ENCODE data around the gene SENP7.
"Not testable (repeated sequence)": the region's sequence is repeated elsewhere in the genome, so short reads cannot be mapped to it uniquely, and the experiment has no call there.

Gene SENP7

DNA sequence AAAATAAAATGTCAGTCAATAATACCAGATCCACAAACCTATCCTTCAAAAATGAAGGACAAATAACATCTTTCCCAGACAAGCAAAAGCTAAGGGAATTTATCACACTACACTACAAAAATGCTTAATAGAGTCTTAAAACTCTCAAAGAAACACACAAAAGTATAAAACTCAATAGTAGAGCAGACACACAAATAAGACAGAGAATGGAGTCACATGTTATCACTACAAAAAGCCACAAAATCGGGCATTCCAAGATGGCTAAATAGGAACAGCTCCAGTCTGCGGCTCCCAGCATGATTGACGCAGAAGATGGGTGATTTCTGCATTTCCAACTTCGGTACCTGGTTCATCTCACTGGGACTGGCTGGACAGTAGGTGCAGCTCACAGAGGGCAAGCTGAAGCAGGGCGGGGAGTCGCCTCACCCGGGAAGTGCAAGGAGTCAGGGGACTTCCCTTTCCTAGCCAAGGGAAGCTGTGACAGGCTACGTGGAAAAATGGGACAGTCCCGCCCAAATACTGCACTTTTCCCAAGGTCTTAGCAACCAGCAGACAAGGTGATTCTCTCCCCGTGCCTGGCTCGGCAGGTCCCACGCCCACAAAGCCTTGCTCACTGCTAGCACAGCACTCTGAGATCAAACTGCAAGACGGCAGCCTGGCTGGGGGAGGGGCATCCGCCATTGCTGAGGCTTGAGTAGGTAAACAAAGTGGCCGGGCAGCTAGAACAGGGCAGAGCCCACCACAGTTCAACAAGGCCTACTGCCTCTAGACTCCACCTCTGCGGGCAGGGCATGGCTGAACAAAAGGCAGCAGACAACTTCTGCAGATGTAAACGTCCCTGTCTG is 46.3 kb downstream of the SENP7 start:
- no peak for DNase-seq (ENCODE audit: extremely low read depth, low read depth)
- no peak overlapping the region for H3K4me3 ChIP-seq (replicated peaks; ENCODE audit: low read depth, low read length)
- TF ChIP-seq, protein P1, sequence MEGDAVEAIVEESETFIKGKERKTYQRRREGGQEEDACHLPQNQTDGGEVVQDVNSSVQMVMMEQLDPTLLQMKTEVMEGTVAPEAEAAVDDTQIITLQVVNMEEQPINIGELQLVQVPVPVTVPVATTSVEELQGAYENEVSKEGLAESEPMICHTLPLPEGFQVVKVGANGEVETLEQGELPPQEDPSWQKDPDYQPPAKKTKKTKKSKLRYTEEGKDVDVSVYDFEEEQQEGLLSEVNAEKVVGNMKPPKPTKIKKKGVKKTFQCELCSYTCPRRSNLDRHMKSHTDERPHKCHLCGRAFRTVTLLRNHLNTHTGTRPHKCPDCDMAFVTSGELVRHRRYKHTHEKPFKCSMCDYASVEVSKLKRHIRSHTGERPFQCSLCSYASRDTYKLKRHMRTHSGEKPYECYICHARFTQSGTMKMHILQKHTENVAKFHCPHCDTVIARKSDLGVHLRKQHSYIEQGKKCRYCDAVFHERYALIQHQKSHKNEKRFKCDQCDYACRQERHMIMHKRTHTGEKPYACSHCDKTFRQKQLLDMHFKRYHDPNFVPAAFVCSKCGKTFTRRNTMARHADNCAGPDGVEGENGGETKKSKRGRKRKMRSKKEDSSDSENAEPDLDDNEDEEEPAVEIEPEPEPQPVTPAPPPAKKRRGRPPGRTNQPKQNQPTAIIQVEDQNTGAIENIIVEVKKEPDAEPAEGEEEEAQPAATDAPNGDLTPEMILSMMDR (IDR thresholded peaks at IDR 0.05; ENCODE audit: low read depth, low read length, missing control alignments) = no peak

DNA sequence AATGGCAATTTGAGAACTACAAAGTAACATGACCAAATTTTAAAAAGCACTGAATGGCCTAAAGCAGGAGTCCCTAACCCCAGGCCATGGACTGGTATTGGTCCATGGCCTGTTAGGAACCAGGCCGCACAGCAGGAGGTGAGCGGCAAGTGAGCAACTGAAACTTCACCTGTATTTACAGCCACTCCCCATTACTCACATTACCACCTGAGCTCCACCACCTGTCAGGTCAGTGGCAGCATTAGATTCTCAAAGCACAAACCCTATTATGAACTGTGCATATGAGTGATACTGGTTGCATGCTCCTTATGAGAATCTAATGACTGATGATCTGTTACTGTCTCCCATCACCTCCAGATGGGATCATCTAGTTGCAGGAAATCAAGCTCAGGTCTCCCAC is 48.8 kb downstream of the SENP7 start:
- no peak overlapping the region for H3K4me3 ChIP-seq (replicated peaks; ENCODE audit: low read depth, low read length)
- TF ChIP-seq, protein P1 (IDR thresholded peaks at IDR 0.05; ENCODE audit: low read depth, low read length, missing control alignments) = no peak
- DNase-seq (ENCODE audit: extremely low read depth, low read depth) = no peak

DNA sequence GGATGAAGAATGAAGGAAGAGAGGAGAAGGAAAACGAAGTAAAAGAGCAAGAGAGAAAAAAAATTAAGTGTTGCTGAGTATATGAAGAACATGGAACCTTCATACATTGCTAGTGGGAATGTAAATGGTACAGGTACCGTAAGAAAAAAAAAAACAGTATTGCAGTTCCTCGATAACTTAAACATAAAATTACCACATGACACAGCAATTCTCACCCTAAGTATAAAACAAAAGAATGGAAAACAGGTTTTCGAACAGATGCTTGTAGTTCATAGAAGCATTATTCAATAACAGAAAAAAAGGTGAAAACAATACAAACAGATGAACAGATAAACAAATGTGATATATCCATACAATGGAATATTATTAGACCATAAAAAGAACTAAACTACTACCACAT is 51.6 kb downstream of the SENP7 start:
- TF ChIP-seq, protein P1 (IDR thresholded peaks at IDR 0.05; ENCODE audit: low read depth, low read length, missing control alignments) = no peak

DNA sequence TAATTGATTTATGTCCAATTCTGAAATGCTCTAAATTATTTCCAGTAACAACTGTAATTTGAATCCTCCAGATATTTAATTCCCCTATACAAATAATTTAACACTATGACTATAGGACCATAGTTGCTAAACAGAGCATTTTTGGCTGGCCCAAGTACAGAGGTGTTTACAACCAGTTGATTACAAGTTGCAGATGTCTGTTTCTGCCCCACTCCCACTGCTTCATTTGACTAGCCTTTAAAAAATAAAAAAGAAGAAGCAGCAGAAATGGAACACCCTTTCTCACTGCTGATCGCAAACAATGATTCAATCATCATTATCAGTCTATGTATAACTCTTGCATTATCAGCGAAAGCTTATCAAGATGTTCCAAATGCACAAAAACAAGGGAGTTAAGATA is 54.6 kb downstream of the SENP7 start:
- H3K4me3 ChIP-seq (replicated peaks; ENCODE audit: low read depth, low read length) = no peak overlapping the region
- TF ChIP-seq, protein P1 (IDR thresholded peaks at IDR 0.05; ENCODE audit: low read depth, low read length, missing control alignments) = no peak
- no peak for DNase-seq (ENCODE audit: extremely low read depth, low read depth)

More for the DNA sequence above, 51.6 kb downstream of the SENP7 start:
- DNase-seq (ENCODE audit: extremely low read depth, low read depth) = no peak
- no peak overlapping the region for H3K4me3 ChIP-seq (replicated peaks; ENCODE audit: low read depth, low read length)

DNA sequence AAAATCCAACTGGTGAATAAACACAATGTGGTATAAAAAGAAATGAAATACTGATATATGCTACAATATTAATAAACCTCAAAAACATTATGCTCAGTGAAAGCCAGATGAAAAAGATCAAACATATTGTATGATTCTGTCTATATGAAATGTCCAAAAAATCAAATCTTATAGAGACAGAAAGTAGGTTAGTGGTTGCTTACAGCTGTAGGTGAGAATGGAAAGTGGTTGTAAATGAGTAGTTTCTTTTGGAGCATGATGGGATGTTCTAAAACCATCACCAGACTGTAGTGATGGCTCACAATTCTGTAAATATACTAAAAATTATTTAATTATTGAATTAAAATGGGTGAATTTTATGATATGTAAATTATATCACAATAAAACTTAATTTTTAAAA is 58.4 kb downstream of the SENP7 start:
- no peak for DNase-seq (ENCODE audit: extremely low read depth, low read depth)
- no peak overlapping the region for H3K4me3 ChIP-seq (replicated peaks; ENCODE audit: low read depth, low read length)
- TF ChIP-seq, protein P1 (IDR thresholded peaks at IDR 0.05; ENCODE audit: low read depth, low read length, missing control alignments) = no peak

DNA sequence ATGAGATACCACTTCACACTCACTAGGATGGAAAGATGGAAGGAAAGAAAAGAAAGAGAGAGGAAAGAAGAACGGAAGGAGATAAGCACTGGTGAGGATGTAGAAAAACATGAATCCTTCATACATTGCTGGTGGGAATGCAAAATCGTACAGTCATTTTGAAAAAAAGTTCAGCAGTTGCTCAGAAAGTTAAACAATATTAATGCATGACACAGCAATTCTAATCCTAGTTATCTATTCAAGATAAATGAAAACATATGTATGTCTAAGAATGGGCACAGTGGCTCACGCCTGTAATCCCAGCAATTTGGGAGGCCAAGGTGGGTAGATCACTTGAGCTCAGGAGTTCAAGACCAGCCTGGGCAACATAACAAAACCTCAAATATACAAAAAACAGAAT is 59.1 kb downstream of the SENP7 start:
- no peak overlapping the region for H3K4me3 ChIP-seq (replicated peaks; ENCODE audit: low read depth, low read length)
- DNase-seq (ENCODE audit: extremely low read depth, low read depth) = no peak
- TF ChIP-seq, protein P1 (IDR thresholded peaks at IDR 0.05; ENCODE audit: low read depth, low read length, missing control alignments) = no peak

DNA sequence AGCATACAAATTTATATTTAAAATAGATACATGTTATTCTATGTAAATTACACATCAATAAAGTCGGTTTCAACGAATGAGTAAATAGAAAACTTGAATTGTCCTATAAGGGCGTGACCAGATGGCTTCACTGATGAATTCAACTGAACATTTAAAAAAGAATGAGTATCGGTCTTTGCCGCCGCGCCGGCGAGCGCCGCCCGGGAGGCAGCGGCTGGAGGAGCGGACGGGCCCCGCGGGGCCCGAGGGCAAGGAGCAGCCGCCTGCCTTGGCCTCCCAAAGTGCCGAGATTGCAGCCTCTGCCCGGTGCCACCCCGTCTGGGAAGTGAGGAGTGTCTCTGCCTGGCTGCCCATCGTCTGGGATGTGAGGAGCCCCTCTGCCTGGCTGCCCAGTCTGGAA is 74.4 kb downstream of the SENP7 start:
- not testable (repeated sequence) for DNase-seq (ENCODE audit: extremely low read depth, low read depth); H3K4me3 ChIP-seq (replicated peaks; ENCODE audit: low read depth, low read length)

All from HFF-Myc (cell line).